Liver (tissue), 9 donors: ENCODE measurements around the gene PAOX. TPM values are rescaled to one million over a fixed set of nuclear protein-coding genes. Genes with fewer than 3 reads are reported as not detected.

ENCODE experiments used
- DNase-seq: peaks from one replicate; pipeline ENCODE4 v3.0.0-alpha.2; 2017; ENCODE audit warnings: low spot score
- H3K27ac ChIP-seq, 2 donors: one replicate each; pipeline ENCODE4 v1.7.0; 2013; ENCODE audit warnings: inconsistent platforms in 2 of 2, low read length in 2 of 2, control low read depth in 1 of 2, low read depth in 1 of 2, mild to moderate bottlenecking in 1 of 2
- H3K27me3 ChIP-seq, 4 donors: one replicate each; pipeline versions ENCODE4 v1.6.1 to v1.7.0; 2013; ENCODE audit warnings: low read length in 3 of 4, inconsistent platforms in 1 of 4, mild to moderate bottlenecking in 1 of 4, moderate library complexity in 1 of 4; ENCODE audit not compliant: control insufficient read depth in 4 of 4, insufficient read depth in 4 of 4
- H3K36me3 ChIP-seq, 4 donors: one replicate each; pipeline versions ENCODE4 v1.6.1 to v1.7.0; 2013; ENCODE audit warnings: low read length in 3 of 4, mild to moderate bottlenecking in 3 of 4, low read depth in 1 of 4, moderate library complexity in 1 of 4; ENCODE audit not compliant: control insufficient read depth in 4 of 4, insufficient read depth in 3 of 4
- H3K4me1 ChIP-seq, 4 donors: one replicate each; pipeline versions ENCODE4 v1.6.1 to v1.7.0; 2013; ENCODE audit warnings: low read length in 3 of 4, mild to moderate bottlenecking in 3 of 4, moderate library complexity in 1 of 4; ENCODE audit not compliant: control insufficient read depth in 4 of 4, insufficient read depth in 4 of 4
- H3K4me3 ChIP-seq, 3 donors: one replicate each; pipeline versions ENCODE4 v1.6.1 to v1.7.0; 2013; ENCODE audit warnings: low read length in 3 of 3, control low read depth in 1 of 3, low read depth in 1 of 3, mild to moderate bottlenecking in 1 of 3
- H3K9ac ChIP-seq, 2 donors: one replicate each; pipeline ENCODE4 v1.7.0; 2013; ENCODE audit warnings: low read length in 2 of 2, mild to moderate bottlenecking in 2 of 2, moderate library complexity in 2 of 2, control low read depth in 1 of 2, low read depth in 1 of 2
- H3K9me3 ChIP-seq, 4 donors: one replicate each; pipeline versions ENCODE4 v1.6.1 to v1.7.0; 2013; ENCODE audit warnings: low read length in 3 of 4; ENCODE audit not compliant: control insufficient read depth in 4 of 4
- EGR1 ChIP-seq, 2 donors: IDR thresholded peaks; 2 replicates each; pipeline ENCODE4 v1.6.1; 2016 to 2018; ENCODE audit warnings: antibody characterized with exemption in 2 of 2, low read depth in 2 of 2
- FOXA1 ChIP-seq: IDR thresholded peaks from 2 replicates; pipeline ENCODE4 v1.6.1; 2016; ENCODE audit warnings: antibody characterized with exemption
- FOXA2 ChIP-seq: IDR thresholded peaks from 2 replicates; pipeline ENCODE4 v1.6.1; 2016; ENCODE audit warnings: antibody characterized with exemption
- GABPA ChIP-seq, 2 donors: IDR thresholded peaks in 1 of 2; conservative IDR thresholded peaks in 1 of 2; 2 replicates each; pipeline ENCODE4 v1.6.1; 2016; ENCODE audit warnings: antibody characterized with exemption in 2 of 2, mild to moderate bottlenecking in 1 of 2, moderate library complexity in 1 of 2
- JUND ChIP-seq, 2 donors: IDR thresholded peaks; 2 replicates each; pipeline ENCODE4 v1.6.1; 2016; ENCODE audit warnings: antibody characterized with exemption in 2 of 2
- NR2F2 ChIP-seq: IDR thresholded peaks from 2 replicates; pipeline ENCODE4 v1.6.1; 2016; ENCODE audit warnings: antibody characterized with exemption
- RAD21 ChIP-seq, 2 donors: IDR thresholded peaks; 2 replicates each; pipeline ENCODE4 v1.6.1; 2016; ENCODE audit warnings: antibody characterized with exemption in 2 of 2, mild to moderate bottlenecking in 2 of 2
- RXRA ChIP-seq, 2 donors: IDR thresholded peaks; 2 replicates each; pipeline ENCODE4 v1.6.1; 2017 to 2018; ENCODE audit warnings: antibody characterized with exemption in 2 of 2, mild to moderate bottlenecking in 1 of 2
- SP1 ChIP-seq: IDR thresholded peaks from 2 replicates; pipeline ENCODE4 v1.6.1; 2018; ENCODE audit warnings: antibody characterized with exemption, mild to moderate bottlenecking
- TAF1 ChIP-seq: conservative IDR thresholded peaks from 2 replicates; pipeline ENCODE4 v1.6.1; 2016; ENCODE audit warnings: antibody characterized with exemption, mild to moderate bottlenecking
- YY1 ChIP-seq: IDR thresholded peaks from 2 replicates; pipeline ENCODE4 v1.6.1; 2016; ENCODE audit warnings: antibody characterized with exemption, mild to moderate bottlenecking
- WGBS: extraction: QIAGEN DNeasy Blood & Tissue Kit; methylation state at CpG from one replicate; pipeline ENCODE4 v1.1.7; 2013; 5-methylcytosine and 5-hydroxymethylcytosine counted together
- polyA plus RNA-seq, 2 donors: library from polyadenylated mRNA; stranded (reverse) in 1 of 2; unstranded in 1 of 2; fragments of 200-250 nt in 1 of 2; fragments of >200 nt in 1 of 2; fragmentation: Nextera tagmentation in 1 of 2; extraction: Ambion mirVana in 1 of 2; gene quantifications; one replicate each; pipeline versions ENCODE4 v1.2.1 to v1.2.3, GENCODE V29; 2013 to 2015
- total RNA-seq, 2 donors: library from RNA; depleted of rRNA; stranded (reverse); fragments of >200 nt; gene quantifications; one replicate each; pipeline ENCODE4 v1.2.3, GENCODE V29; 2014
- TF ChIP-seq, protein P1 (sequence below): IDR thresholded peaks from 2 replicates; pipeline ENCODE4 v1.6.1; 2016; ENCODE audit warnings: antibody characterized with exemption
- TF ChIP-seq, protein P2 (sequence below): IDR thresholded peaks from 2 replicates; pipeline ENCODE4 v1.6.1; 2016; ENCODE audit warnings: antibody characterized with exemption, mild to moderate bottlenecking
- TF ChIP-seq, protein P3 (sequence below): IDR thresholded peaks from 2 replicates; pipeline ENCODE4 v1.6.1; 2016; ENCODE audit warnings: antibody characterized with exemption
- TF ChIP-seq, protein P4 (sequence below): IDR thresholded peaks from 2 replicates; pipeline ENCODE4 v1.6.1; 2016; ENCODE audit warnings: antibody characterized with exemption
- donor health status: healthy.
- donor health status: healthy.
- donor health status: healthy.
- donor health status: healthy.
- donor health status: healthy.

PAOX gene
- total and polyA plus RNA-seq, 4 donors, result 4.8 to 17.8 (median 13.3) TPM

DNA sequence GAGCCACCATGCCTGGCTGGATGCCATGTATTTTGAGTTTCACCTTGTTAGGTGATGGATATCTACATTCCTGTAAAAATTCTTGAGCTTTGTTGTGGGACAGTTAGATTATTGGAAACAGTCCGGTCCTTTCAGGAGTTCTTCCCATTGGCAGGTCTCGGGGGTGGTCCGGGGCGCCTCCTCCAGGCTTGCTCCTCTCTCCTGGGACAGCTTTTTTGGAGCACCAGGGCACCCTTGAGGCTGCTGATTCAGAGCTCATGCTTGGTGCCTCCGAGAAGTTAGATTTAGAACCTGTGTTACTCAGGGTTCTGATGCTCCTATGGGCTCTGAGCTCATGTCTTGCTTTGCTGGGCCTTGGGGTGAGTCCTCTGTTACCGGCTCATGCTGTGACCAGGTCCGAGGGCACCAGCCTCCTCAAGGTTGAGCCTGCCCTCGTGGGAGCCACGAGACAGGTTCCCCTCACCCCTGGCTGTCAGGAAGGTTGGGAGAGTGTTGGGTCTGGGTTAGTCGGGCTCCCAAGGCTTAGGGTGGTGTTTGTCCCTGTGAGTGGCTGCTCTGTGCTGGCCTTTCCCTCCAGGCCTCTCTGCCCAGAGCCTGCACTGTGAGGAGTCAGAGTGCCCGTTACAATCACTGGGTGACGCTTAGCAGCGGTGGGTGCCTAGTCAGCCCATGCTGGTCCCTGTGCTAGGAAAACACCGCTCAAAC is 39.4 kb downstream of the PAOX start:
- H3K36me3 ChIP-seq, result peaks cover 6 to 17% (median 9%) of the 10 kb centered on the region in 4 donors
- H3K9ac ChIP-seq, result no peak overlapping the region
- no peak for TF ChIP-seq RXRA (IDR thresholded peaks at IDR 0.05)
- no peak for TF ChIP-seq RAD21 (IDR thresholded peaks at IDR 0.05)
- TF ChIP-seq, protein P1, sequence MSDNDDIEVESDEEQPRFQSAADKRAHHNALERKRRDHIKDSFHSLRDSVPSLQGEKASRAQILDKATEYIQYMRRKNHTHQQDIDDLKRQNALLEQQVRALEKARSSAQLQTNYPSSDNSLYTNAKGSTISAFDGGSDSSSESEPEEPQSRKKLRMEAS, result no peak
- no peak for TF ChIP-seq YY1
- no peak for TF ChIP-seq FOXA1
- TF ChIP-seq, protein P2, sequence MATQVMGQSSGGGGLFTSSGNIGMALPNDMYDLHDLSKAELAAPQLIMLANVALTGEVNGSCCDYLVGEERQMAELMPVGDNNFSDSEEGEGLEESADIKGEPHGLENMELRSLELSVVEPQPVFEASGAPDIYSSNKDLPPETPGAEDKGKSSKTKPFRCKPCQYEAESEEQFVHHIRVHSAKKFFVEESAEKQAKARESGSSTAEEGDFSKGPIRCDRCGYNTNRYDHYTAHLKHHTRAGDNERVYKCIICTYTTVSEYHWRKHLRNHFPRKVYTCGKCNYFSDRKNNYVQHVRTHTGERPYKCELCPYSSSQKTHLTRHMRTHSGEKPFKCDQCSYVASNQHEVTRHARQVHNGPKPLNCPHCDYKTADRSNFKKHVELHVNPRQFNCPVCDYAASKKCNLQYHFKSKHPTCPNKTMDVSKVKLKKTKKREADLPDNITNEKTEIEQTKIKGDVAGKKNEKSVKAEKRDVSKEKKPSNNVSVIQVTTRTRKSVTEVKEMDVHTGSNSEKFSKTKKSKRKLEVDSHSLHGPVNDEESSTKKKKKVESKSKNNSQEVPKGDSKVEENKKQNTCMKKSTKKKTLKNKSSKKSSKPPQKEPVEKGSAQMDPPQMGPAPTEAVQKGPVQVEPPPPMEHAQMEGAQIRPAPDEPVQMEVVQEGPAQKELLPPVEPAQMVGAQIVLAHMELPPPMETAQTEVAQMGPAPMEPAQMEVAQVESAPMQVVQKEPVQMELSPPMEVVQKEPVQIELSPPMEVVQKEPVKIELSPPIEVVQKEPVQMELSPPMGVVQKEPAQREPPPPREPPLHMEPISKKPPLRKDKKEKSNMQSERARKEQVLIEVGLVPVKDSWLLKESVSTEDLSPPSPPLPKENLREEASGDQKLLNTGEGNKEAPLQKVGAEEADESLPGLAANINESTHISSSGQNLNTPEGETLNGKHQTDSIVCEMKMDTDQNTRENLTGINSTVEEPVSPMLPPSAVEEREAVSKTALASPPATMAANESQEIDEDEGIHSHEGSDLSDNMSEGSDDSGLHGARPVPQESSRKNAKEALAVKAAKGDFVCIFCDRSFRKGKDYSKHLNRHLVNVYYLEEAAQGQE, result no peak
- TF ChIP-seq SP1, result no peak
- TF ChIP-seq, protein P3, sequence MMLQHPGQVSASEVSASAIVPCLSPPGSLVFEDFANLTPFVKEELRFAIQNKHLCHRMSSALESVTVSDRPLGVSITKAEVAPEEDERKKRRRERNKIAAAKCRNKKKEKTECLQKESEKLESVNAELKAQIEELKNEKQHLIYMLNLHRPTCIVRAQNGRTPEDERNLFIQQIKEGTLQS, result no peak
- no peak for TF ChIP-seq TAF1
- no peak for TF ChIP-seq NR2F2
- no peak for TF ChIP-seq EGR1 (IDR thresholded peaks at IDR 0.05; ENCODE audit: low read depth in 2 of 2)
- no peak for TF ChIP-seq GABPA (IDR thresholded peaks at IDR 0.05 in 1 of 2, conservative IDR thresholded peaks at IDR 0.05 in 1 of 2)
- WGBS, result 97% methylated on average over 14 of the region's 14 CpGs
- peaks cover 0 to 3% (median 0%) of the 10 kb centered on the region in 4 donors for H3K27me3 ChIP-seq
- no peak overlapping the region for H3K4me3 ChIP-seq
- DNase-seq, result no peak
- H3K4me1 ChIP-seq, result peaks cover 0 to 7% (median 4%) of the 10 kb centered on the region in 4 donors
- H3K9me3 ChIP-seq, result no peaks in the 10 kb centered on the region
- H3K27ac ChIP-seq, result no peak overlapping the region

GRCh38 chr10:133419211-133419950 is 40.3 kb downstream of the PAOX start:
- Histone ChIP-seq H3K36me3 (peaks cover 6 to 17% (median 9%) of the 10 kb centered on the region in 4 donors), H3K27me3 (peaks cover 0 to 3% (median 0%) of the 10 kb centered on the region in 4 donors), H3K27ac (no peak overlapping the region), H3K9ac (no peak overlapping the region), H3K4me1 (peaks cover 0 to 10% (median 4%) of the 10 kb centered on the region in 4 donors), H3K4me3 (no peak overlapping the region), H3K9me3 (no peaks in the 10 kb centered on the region)
- TF ChIP-seq FOXA1 (no peak), TAF1 (no peak), JUND (IDR thresholded peaks at IDR 0.05) (no peak), NR2F2 (no peak), EGR1 (IDR thresholded peaks at IDR 0.05; ENCODE audit: low read depth in 2 of 2) (no peak), YY1 (no peak), FOXA2 (no peak)
- TF ChIP-seq, protein P4, sequence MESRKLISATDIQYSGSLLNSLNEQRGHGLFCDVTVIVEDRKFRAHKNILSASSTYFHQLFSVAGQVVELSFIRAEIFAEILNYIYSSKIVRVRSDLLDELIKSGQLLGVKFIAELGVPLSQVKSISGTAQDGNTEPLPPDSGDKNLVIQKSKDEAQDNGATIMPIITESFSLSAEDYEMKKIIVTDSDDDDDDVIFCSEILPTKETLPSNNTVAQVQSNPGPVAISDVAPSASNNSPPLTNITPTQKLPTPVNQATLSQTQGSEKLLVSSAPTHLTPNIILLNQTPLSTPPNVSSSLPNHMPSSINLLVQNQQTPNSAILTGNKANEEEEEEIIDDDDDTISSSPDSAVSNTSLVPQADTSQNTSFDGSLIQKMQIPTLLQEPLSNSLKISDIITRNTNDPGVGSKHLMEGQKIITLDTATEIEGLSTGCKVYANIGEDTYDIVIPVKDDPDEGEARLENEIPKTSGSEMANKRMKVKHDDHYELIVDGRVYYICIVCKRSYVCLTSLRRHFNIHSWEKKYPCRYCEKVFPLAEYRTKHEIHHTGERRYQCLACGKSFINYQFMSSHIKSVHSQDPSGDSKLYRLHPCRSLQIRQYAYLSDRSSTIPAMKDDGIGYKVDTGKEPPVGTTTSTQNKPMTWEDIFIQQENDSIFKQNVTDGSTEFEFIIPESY, result no peak
- TF ChIP-seq, protein P2, result no peak
- WGBS, result 95% methylated on average over 34 of the region's 34 CpGs
- peak; percentile 30 for DNase-seq
